ENCODE results near the gene UNC50.

UNC50 gene

DNA sequence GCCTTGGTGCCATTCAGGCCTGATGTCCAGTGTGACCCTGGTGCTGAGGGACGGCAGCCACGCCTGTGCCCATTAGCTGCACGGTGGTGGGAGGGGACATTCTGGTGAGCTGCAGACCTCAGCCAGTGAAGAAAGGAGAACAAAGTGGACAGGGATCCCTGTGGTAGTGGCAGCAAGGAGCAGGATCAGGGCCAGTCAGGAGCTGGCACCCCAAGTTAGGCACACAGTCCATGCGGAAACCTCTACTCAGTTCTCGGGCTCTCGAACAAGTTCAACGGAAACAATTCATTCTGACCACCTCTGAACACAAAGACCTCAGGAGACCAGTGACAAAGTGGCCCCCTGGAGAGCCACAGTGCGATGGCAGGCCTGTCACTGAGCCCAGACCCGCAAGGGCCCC, 30.2 kb upstream of the UNC50 start:
- intact Hi-C loops (cut with DNase I; ENCODE audit: low total_unique reads) = no loop called here
- Histone ChIP-seq H3K4me3 (no peak overlapping the region), H3K36me3 (peaks cover 35 to 93% (median 59%) of the 10 kb centered on the region in 3 donors), H3K27me3 (no peaks in the 10 kb centered on the region), H3K4me1 (no peaks in the 10 kb centered on the region), H3K27ac (no peak overlapping the region), H3K9me3 (no peaks in the 10 kb centered on the region)
- no peak for DNase-seq
- TF ChIP-seq, protein P1, sequence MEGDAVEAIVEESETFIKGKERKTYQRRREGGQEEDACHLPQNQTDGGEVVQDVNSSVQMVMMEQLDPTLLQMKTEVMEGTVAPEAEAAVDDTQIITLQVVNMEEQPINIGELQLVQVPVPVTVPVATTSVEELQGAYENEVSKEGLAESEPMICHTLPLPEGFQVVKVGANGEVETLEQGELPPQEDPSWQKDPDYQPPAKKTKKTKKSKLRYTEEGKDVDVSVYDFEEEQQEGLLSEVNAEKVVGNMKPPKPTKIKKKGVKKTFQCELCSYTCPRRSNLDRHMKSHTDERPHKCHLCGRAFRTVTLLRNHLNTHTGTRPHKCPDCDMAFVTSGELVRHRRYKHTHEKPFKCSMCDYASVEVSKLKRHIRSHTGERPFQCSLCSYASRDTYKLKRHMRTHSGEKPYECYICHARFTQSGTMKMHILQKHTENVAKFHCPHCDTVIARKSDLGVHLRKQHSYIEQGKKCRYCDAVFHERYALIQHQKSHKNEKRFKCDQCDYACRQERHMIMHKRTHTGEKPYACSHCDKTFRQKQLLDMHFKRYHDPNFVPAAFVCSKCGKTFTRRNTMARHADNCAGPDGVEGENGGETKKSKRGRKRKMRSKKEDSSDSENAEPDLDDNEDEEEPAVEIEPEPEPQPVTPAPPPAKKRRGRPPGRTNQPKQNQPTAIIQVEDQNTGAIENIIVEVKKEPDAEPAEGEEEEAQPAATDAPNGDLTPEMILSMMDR (IDR thresholded peaks at IDR 0.05) = no peak

DNA sequence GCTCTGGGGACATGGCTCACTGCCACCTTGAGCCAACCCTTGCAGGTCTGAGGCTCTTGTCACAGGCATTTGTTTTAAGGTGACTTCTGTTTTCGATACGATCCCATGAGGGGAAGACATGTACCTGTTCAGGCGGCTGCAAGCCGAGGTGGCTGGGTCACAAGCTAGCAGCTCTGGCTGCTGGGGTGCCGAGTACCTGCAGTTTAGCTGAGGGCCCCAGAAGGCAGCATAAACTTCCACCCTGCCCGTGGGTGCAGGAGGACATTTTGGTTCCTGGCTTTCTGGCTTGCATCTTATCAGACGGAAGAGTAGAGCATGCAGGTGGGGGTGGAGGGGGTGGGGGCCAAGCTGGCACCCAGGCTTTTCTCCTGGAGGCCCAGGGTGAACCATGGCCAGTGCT, 28.5 kb upstream of the UNC50 start:
- TF ChIP-seq, protein P1 (IDR thresholded peaks at IDR 0.05) = no peak
- intact Hi-C loops (cut with DNase I; ENCODE audit: low total_unique reads) = no loop called here
- Histone ChIP-seq H3K4me3 (no peak overlapping the region), H3K36me3 (peaks cover 25 to 93% (median 56%) of the 10 kb centered on the region in 3 donors), H3K27me3 (no peaks in the 10 kb centered on the region), H3K27ac (no peak overlapping the region), H3K9me3 (no peaks in the 10 kb centered on the region), H3K4me1 (no peaks in the 10 kb centered on the region)
- DNase-seq = no peak

DNA sequence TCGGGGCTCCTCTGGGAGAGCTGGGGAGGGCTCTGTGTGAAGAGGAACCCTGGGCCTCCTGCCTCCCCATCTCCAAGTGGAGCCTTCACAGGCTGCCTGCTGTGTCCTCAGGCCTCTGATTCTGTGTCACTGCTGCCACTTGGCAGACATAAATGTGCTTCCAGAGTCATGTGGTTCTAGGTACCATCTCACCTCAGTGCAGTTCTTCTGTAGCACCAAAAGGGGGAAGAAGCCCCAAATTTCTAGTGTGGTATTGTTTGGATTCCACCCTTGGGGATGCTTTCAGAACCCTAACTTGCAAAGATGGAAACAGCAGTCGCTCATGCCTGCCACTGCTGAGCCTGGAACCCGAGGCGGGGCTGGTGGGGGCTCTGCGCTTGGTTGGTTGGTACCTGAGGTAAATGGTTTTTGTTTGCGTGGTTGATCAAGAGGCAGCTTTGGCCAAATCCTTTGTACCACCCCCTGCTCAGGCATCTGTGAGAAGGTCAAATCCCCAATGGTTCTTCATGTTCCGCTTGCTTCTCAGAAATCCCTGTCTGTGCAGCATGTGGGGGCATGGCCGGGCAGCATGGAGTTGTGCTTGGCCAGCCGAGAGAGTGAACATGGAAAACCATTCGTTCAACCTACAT, 27.6 kb upstream of the UNC50 start:
- intact Hi-C loops (cut with DNase I; ENCODE audit: low total_unique reads) = no loop called here
- TF ChIP-seq, protein P1 (IDR thresholded peaks at IDR 0.05) = no peak
- no peaks in the 10 kb centered on the region for H3K27me3 ChIP-seq
- no peak for DNase-seq
- H3K4me3 ChIP-seq = no peak overlapping the region
- H3K9me3 ChIP-seq = no peaks in the 10 kb centered on the region
- no peak overlapping the region for H3K27ac ChIP-seq
- H3K4me1 ChIP-seq = no peaks in the 10 kb centered on the region
- H3K36me3 ChIP-seq = peaks cover 25 to 85% (median 53%) of the 10 kb centered on the region in 3 donors

DNA sequence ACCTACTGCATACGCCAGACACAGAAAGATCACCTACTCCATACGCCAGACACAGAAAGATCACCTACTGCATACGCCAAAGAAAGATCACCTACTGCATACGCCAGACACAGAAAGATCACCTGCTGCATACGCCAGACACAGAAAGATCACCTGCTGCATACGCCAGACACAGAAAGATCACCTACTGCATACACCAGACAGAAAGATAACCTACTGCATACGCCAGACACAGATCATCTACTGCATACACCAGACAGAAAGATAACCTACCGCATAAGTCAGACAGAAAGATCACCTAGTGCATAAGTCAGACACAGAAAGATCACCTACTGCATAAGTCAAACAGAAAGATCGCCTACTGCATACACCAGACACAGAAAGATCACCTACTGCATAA, 25.9 kb upstream of the UNC50 start:
- Histone ChIP-seq H3K36me3 (peaks cover 17 to 73% (median 48%) of the 10 kb centered on the region in 3 donors), H3K9me3 (no peaks in the 10 kb centered on the region), H3K4me1 (no peaks in the 10 kb centered on the region), H3K27ac (no peak overlapping the region), H3K27me3 (no peaks in the 10 kb centered on the region), H3K4me3 (no peak overlapping the region)
- TF ChIP-seq, protein P1 (IDR thresholded peaks at IDR 0.05) = no peak
- intact Hi-C loops (cut with DNase I; ENCODE audit: low total_unique reads) = no loop called here
- no peak for DNase-seq

DNA sequence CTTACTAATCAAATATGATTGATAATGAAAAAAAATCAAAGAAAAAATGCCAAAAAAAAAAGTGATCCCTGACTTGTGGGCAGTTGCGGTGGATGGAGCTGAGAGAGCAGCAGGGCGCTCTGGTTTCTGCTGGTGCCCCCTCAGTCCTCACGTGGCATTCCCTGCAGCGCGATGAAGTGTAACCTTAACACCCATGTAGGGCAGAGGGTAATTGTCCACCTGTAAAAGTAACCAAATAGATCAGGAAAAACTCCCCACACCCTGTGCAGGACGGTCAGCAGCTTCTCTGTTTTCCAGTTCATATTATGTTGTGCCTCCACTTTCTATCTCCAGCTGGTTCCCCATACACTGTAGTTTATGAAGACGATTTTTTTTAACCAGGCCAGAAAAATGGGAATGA, 25.1 kb upstream of the UNC50 start:
- H3K9me3 ChIP-seq = no peaks in the 10 kb centered on the region
- DNase-seq = no peak
- H3K4me1 ChIP-seq = no peaks in the 10 kb centered on the region
- no peak overlapping the region for H3K4me3 ChIP-seq
- peaks cover 17 to 66% (median 43%) of the 10 kb centered on the region in 3 donors for H3K36me3 ChIP-seq
- no peak overlapping the region for H3K27ac ChIP-seq
- intact Hi-C loops (cut with DNase I; ENCODE audit: low total_unique reads) = no loop called here
- H3K27me3 ChIP-seq = no peaks in the 10 kb centered on the region
- TF ChIP-seq, protein P1 (IDR thresholded peaks at IDR 0.05) = no peak
